ENCODE results near the gene SPTB.
"Not testable (repeated sequence)": the region's sequence is repeated elsewhere in the genome, so short reads cannot be mapped to it uniquely, and the experiment has no call there.

Gene SPTB

GRCh38 chr14:64879635-64880220, at the start of gene SPTB:
Gene SPTB, minus strand, starts transcription at chr14:64879907. Its CDS starts 56,813 bp downstream, at chr14:64823094.
- peak; percentile 37 for DNase-seq (ENCODE audit: low read depth)

- no peak for DNase-seq (ENCODE audit: low read depth)
Measured at GRCh38 chr14:64929014-64929359, 49.3 kb upstream of the SPTB start.

- no peak for DNase-seq (ENCODE audit: low read depth)
Measured at GRCh38 chr14:64928239-64929013, 48.7 kb upstream of the SPTB start.

GRCh38 chr14:64927031-64927430, 47.3 kb upstream of the SPTB start:
- no peak for DNase-seq (ENCODE audit: low read depth)

- no peak for DNase-seq (ENCODE audit: low read depth)
Measured at GRCh38 chr14:64926398-64926995, 46.8 kb upstream of the SPTB start.

GRCh38 chr14:64923015-64923414, 43.3 kb upstream of the SPTB start:
- DNase-seq (ENCODE audit: low read depth): no peak

GRCh38 chr14:64920465-64920864, 40.8 kb upstream of the SPTB start:
- no peak for DNase-seq (ENCODE audit: low read depth)

- no peak for DNase-seq (ENCODE audit: low read depth)
Measured at GRCh38 chr14:64919618-64920017, 39.9 kb upstream of the SPTB start.

GRCh38 chr14:64919215-64919614, 39.5 kb upstream of the SPTB start:
- DNase-seq (ENCODE audit: low read depth): no peak

GRCh38 chr14:64918216-64918615, 38.5 kb upstream of the SPTB start:
- DNase-seq (ENCODE audit: low read depth): no peak

- no peak for DNase-seq (ENCODE audit: low read depth)
Measured at GRCh38 chr14:64915797-64916196, 36.1 kb upstream of the SPTB start.

GRCh38 chr14:64915029-64915424, 35.3 kb upstream of the SPTB start:
- DNase-seq (ENCODE audit: low read depth): no peak

- peak; percentile 95 for DNase-seq (ENCODE audit: low read depth)
Measured at GRCh38 chr14:64914237-64915028, 34.7 kb upstream of the SPTB start, which contains the start of gene CHURC1. Gene CHURC1, plus strand, starts transcription at chr14:64914455. Its CDS starts 41 bp downstream, at chr14:64914496.

- DNase-seq (ENCODE audit: low read depth): not testable (repeated sequence)
Measured at GRCh38 chr14:64913477-64913876, 33.8 kb upstream of the SPTB start.

GRCh38 chr14:64912261-64912660, 32.6 kb upstream of the SPTB start:
- DNase-seq (ENCODE audit: low read depth): no peak

GRCh38 chr14:64910847-64911495, 31.3 kb upstream of the SPTB start:
- DNase-seq (ENCODE audit: low read depth): no peak

GRCh38 chr14:64906022-64906421, 26.3 kb upstream of the SPTB start:
- DNase-seq (ENCODE audit: low read depth): no peak

- DNase-seq (ENCODE audit: low read depth): no peak
Measured at GRCh38 chr14:64899958-64900357, 20.3 kb upstream of the SPTB start.

- no peak for DNase-seq (ENCODE audit: low read depth)
Measured at GRCh38 chr14:64891839-64892375, 12.2 kb upstream of the SPTB start.

- DNase-seq (ENCODE audit: low read depth): no peak
Measured at GRCh38 chr14:64891173-64891838, 11.6 kb upstream of the SPTB start.

GRCh38 chr14:64889352-64889751, 9.6 kb upstream of the SPTB start:
- no peak for DNase-seq (ENCODE audit: low read depth)
